Mesendoderm (in vitro differentiated cells): ENCODE measurements around the gene ANKS1B.

Experiments used
- DNase-seq: peaks from one replicate; pipeline ENCODE4 v3.0.0; 2013
- H2AK5ac ChIP-seq: 2 replicates; pipeline ENCODE4 v1.6.1; 2013; ENCODE audit warnings: low read length, inconsistent platforms
- H2BK120ac ChIP-seq: 2 replicates; pipeline ENCODE4 v1.6.1; 2013; ENCODE audit warnings: low read depth, mild to moderate bottlenecking, low read length, moderate library complexity, mixed read lengths
- H2BK15ac ChIP-seq: replicated peaks from 2 replicates; pipeline ENCODE4 v1.6.1; 2013; ENCODE audit warnings: low read depth, mild to moderate bottlenecking, moderate library complexity
- H2BK5ac ChIP-seq: 2 replicates; pipeline ENCODE4 v1.6.1; 2013; ENCODE audit warnings: low read length, inconsistent platforms
- H3K18ac ChIP-seq: 2 replicates; pipeline ENCODE4 v1.6.1; 2013; ENCODE audit warnings: mild to moderate bottlenecking, low read length, mixed read lengths
- H3K23ac ChIP-seq: one replicate; pipeline ENCODE4 v1.6.1; 2013; ENCODE audit warnings: low read length
- H3K27ac ChIP-seq: 2 replicates; pipeline ENCODE4 v1.5.1; 2013; ENCODE audit warnings: low read depth, mild to moderate bottlenecking, inconsistent platforms, low read length, moderate library complexity
- H3K27me3 ChIP-seq: 2 replicates; pipeline ENCODE4 v1.6.1; 2013; ENCODE audit warnings: low read length, control low read depth, mild to moderate bottlenecking, inconsistent platforms; ENCODE audit not compliant: insufficient read depth, poor library complexity
- H3K36me3 ChIP-seq: 2 replicates; pipeline ENCODE4 v1.6.1; 2013; ENCODE audit warnings: low read length, inconsistent platforms; ENCODE audit not compliant: control insufficient read depth, insufficient read depth
- H3K4ac ChIP-seq: one replicate; pipeline ENCODE4 v1.6.1; 2013; ENCODE audit warnings: low read depth, mild to moderate bottlenecking, low read length, moderate library complexity
- H3K4me1 ChIP-seq: 2 replicates; pipeline ENCODE4 v1.6.1; 2013; ENCODE audit warnings: low read depth, low read length, inconsistent platforms; ENCODE audit not compliant: control insufficient read depth
- H3K4me2 ChIP-seq: 2 replicates; pipeline ENCODE4 v1.6.1; 2013; ENCODE audit warnings: low read length
- H3K4me3 ChIP-seq: 2 replicates; pipeline ENCODE4 v1.5.1; 2013; ENCODE audit warnings: mild to moderate bottlenecking, low read length
- H3K56ac ChIP-seq: one replicate; pipeline ENCODE4 v1.6.1; 2013; ENCODE audit warnings: low read length
- H3K79me1 ChIP-seq: 2 replicates; pipeline ENCODE4 v1.6.1; 2013; ENCODE audit warnings: low read length, inconsistent platforms
- H3K79me2 ChIP-seq: 2 replicates; pipeline ENCODE4 v1.6.1; 2013; ENCODE audit warnings: mild to moderate bottlenecking, low read length; ENCODE audit not compliant: control insufficient read depth, insufficient read depth
- H3K9ac ChIP-seq: 2 replicates; pipeline ENCODE4 v1.6.1; 2013; ENCODE audit warnings: low read length, inconsistent platforms
- H4K5ac ChIP-seq: one replicate; pipeline ENCODE4 v1.6.1; 2013; ENCODE audit warnings: low read length
- H4K8ac ChIP-seq: one replicate; pipeline ENCODE4 v1.6.1; 2013; ENCODE audit warnings: low read depth, mild to moderate bottlenecking, control low read depth, low read length, moderate library complexity
- WGBS: extraction: QIAGEN DNeasy Blood & Tissue Kit; methylation state at CpG from one replicate; pipeline ENCODE4 v1.1.7; 2013; ENCODE audit warnings: low lambda C conversion rate, missing lambda C conversion rate; ENCODE audit not compliant: insufficient coverage; ENCODE audit errors: extremely low coverage; 5-methylcytosine and 5-hydroxymethylcytosine counted together

ANKS1B gene

GRCh38 chr12:99709116-99709515 lies 275.6 kb downstream of the ANKS1B start:
- no peak overlapping the region for H3K9ac ChIP-seq
- H3K4me1 ChIP-seq: no peaks in the 10 kb centered on the region
- H3K4me2 ChIP-seq: no peak overlapping the region
- no peak overlapping the region for H4K5ac ChIP-seq
- no peak overlapping the region for H3K56ac ChIP-seq
- H2BK120ac ChIP-seq: no peak overlapping the region
- H3K79me1 ChIP-seq: no peaks in the 10 kb centered on the region
- no peak overlapping the region for H3K23ac ChIP-seq
- no peak overlapping the region for H2BK15ac ChIP-seq
- H3K18ac ChIP-seq: no peak overlapping the region
- H3K4me3 ChIP-seq: no peak overlapping the region
- H3K27me3 ChIP-seq: no peaks in the 10 kb centered on the region
- no peak overlapping the region for H3K27ac ChIP-seq
- H3K4ac ChIP-seq: no peak overlapping the region
- no peaks in the 10 kb centered on the region for H3K79me2 ChIP-seq
- no peak overlapping the region for H2AK5ac ChIP-seq
- WGBS: no CpG with 5 or more reads among the region's 3 CpGs
- H2BK5ac ChIP-seq: no peak overlapping the region
- no peak overlapping the region for H4K8ac ChIP-seq
- no peaks in the 10 kb centered on the region for H3K36me3 ChIP-seq
- DNase-seq: no peak

GRCh38 chr12:99707883-99708282 lies 276.9 kb downstream of the ANKS1B start:
- DNase-seq: no peak
- H3K4me3 ChIP-seq: no peak overlapping the region
- WGBS: no CpG with 5 or more reads among the region's 2 CpGs
- no peak overlapping the region for H3K4ac ChIP-seq
- H3K56ac ChIP-seq: no peak overlapping the region
- no peak overlapping the region for H2BK120ac ChIP-seq
- H3K27ac ChIP-seq: no peak overlapping the region
- H3K27me3 ChIP-seq: no peaks in the 10 kb centered on the region
- no peak overlapping the region for H3K4me2 ChIP-seq
- no peak overlapping the region for H2AK5ac ChIP-seq
- H3K4me1 ChIP-seq: no peaks in the 10 kb centered on the region
- H2BK15ac ChIP-seq: no peak overlapping the region
- H3K9ac ChIP-seq: no peak overlapping the region
- H4K8ac ChIP-seq: no peak overlapping the region
- H3K79me1 ChIP-seq: no peaks in the 10 kb centered on the region
- H3K79me2 ChIP-seq: no peaks in the 10 kb centered on the region
- H3K36me3 ChIP-seq: no peaks in the 10 kb centered on the region
- H2BK5ac ChIP-seq: no peak overlapping the region
- no peak overlapping the region for H3K18ac ChIP-seq
- H4K5ac ChIP-seq: no peak overlapping the region
- no peak overlapping the region for H3K23ac ChIP-seq

GRCh38 chr12:99706736-99707473 lies 277.8 kb downstream of the ANKS1B start:
- DNase-seq: peak; percentile 38
- H3K27me3 ChIP-seq: no peaks in the 10 kb centered on the region
- no peak overlapping the region for H2BK120ac ChIP-seq
- H3K79me1 ChIP-seq: no peaks in the 10 kb centered on the region
- WGBS: no CpG with 5 or more reads among the region's 6 CpGs
- no peak overlapping the region for H3K56ac ChIP-seq
- no peak overlapping the region for H3K9ac ChIP-seq
- no peaks in the 10 kb centered on the region for H3K4me1 ChIP-seq
- no peak overlapping the region for H3K27ac ChIP-seq
- no peaks in the 10 kb centered on the region for H3K79me2 ChIP-seq
- no peak overlapping the region for H3K4me2 ChIP-seq
- no peak overlapping the region for H4K8ac ChIP-seq
- no peak overlapping the region for H3K18ac ChIP-seq
- no peak overlapping the region for H4K5ac ChIP-seq
- H2AK5ac ChIP-seq: no peak overlapping the region
- no peak overlapping the region for H3K4me3 ChIP-seq
- H2BK5ac ChIP-seq: no peak overlapping the region
- no peak overlapping the region for H3K4ac ChIP-seq
- no peaks in the 10 kb centered on the region for H3K36me3 ChIP-seq
- H2BK15ac ChIP-seq: no peak overlapping the region
- no peak overlapping the region for H3K23ac ChIP-seq

- H3K4ac ChIP-seq: no peak overlapping the region
- H2AK5ac ChIP-seq: no peak overlapping the region
- no peak overlapping the region for H2BK120ac ChIP-seq
- H3K79me2 ChIP-seq: no peaks in the 10 kb centered on the region
- H4K5ac ChIP-seq: no peak overlapping the region
- no peak overlapping the region for H3K56ac ChIP-seq
- no peak overlapping the region for H2BK5ac ChIP-seq
- H3K27ac ChIP-seq: no peak overlapping the region
- H3K36me3 ChIP-seq: no peaks in the 10 kb centered on the region
- no peaks in the 10 kb centered on the region for H3K79me1 ChIP-seq
- H3K4me1 ChIP-seq: no peaks in the 10 kb centered on the region
- H3K4me3 ChIP-seq: no peak overlapping the region
- no peak overlapping the region for H3K4me2 ChIP-seq
- no peak overlapping the region for H4K8ac ChIP-seq
- no peaks in the 10 kb centered on the region for H3K27me3 ChIP-seq
- no peak overlapping the region for H3K23ac ChIP-seq
- H2BK15ac ChIP-seq: no peak overlapping the region
- no peak overlapping the region for H3K9ac ChIP-seq
- DNase-seq: no peak
- H3K18ac ChIP-seq: no peak overlapping the region
Measured at GRCh38 chr12:99704458-99704857, 280.3 kb downstream of the ANKS1B start.

- Histone ChIP-seq H2BK5ac (no peak overlapping the region), H2AK5ac (no peak overlapping the region), H3K23ac (no peak overlapping the region), H3K27me3 (no peaks in the 10 kb centered on the region), H3K79me1 (no peaks in the 10 kb centered on the region), H4K5ac (no peak overlapping the region), H3K4me2 (no peak overlapping the region), H3K56ac (no peak overlapping the region), H3K9ac (no peak overlapping the region), H3K4me3 (no peak overlapping the region), H3K18ac (no peak overlapping the region), H4K8ac (no peak overlapping the region), H3K27ac (no peak overlapping the region), H2BK120ac (no peak overlapping the region), H3K79me2 (no peaks in the 10 kb centered on the region), H3K36me3 (no peaks in the 10 kb centered on the region), H3K4ac (no peak overlapping the region), H2BK15ac (no peak overlapping the region), H3K4me1 (no peaks in the 10 kb centered on the region)
- no CpG with 5 or more reads among the region's 1 CpG for WGBS
- DNase-seq: no peak
Measured at GRCh38 chr12:99704036-99704435, 280.7 kb downstream of the ANKS1B start.

GRCh38 chr12:99700032-99700431 lies 284.7 kb downstream of the ANKS1B start:
- H3K4me2 ChIP-seq: no peak overlapping the region
- no peak overlapping the region for H3K4ac ChIP-seq
- H3K18ac ChIP-seq: no peak overlapping the region
- H2BK120ac ChIP-seq: no peak overlapping the region
- H2BK15ac ChIP-seq: no peak overlapping the region
- no peaks in the 10 kb centered on the region for H3K79me1 ChIP-seq
- H2BK5ac ChIP-seq: no peak overlapping the region
- H3K9ac ChIP-seq: no peak overlapping the region
- H3K4me1 ChIP-seq: no peaks in the 10 kb centered on the region
- H3K79me2 ChIP-seq: no peaks in the 10 kb centered on the region
- H3K36me3 ChIP-seq: no peaks in the 10 kb centered on the region
- no peak overlapping the region for H4K5ac ChIP-seq
- H2AK5ac ChIP-seq: no peak overlapping the region
- H3K4me3 ChIP-seq: no peak overlapping the region
- H3K56ac ChIP-seq: no peak overlapping the region
- H4K8ac ChIP-seq: no peak overlapping the region
- no peak for DNase-seq
- H3K23ac ChIP-seq: no peak overlapping the region
- H3K27me3 ChIP-seq: no peaks in the 10 kb centered on the region
- no peak overlapping the region for H3K27ac ChIP-seq
